Endothelial cell of umbilical vein (primary cell): ENCODE measurements around the gene OGDH.

Source experiments
- EZH2 ChIP-seq: IDR thresholded peaks from 2 replicates; pipeline ENCODE4 v1.6.1; 2012; ENCODE audit warnings: borderline replicate concordance, low read depth, mild to moderate bottlenecking, moderate library complexity, low read length, inconsistent platforms; ENCODE audit not compliant: severe bottlenecking
- MYC ChIP-seq: IDR thresholded peaks from one replicate; pipeline ENCODE4 v1.6.1; 2011; ENCODE audit warnings: mild to moderate bottlenecking, low read depth, low read length
- POLR2A ChIP-seq: IDR thresholded peaks from 2 replicates; pipeline ENCODE4 v1.6.1; 2012; ENCODE audit warnings: low read depth, mild to moderate bottlenecking, control low read depth, low read length
- POLR2AphosphoS5 ChIP-seq: IDR thresholded peaks from 2 replicates; pipeline ENCODE4 v1.6.1; 2012; ENCODE audit warnings: low read depth, mild to moderate bottlenecking, control low read depth, low read length, moderate library complexity; ENCODE audit not compliant: insufficient read depth
- TF ChIP-seq, protein P1 (sequence below), 2 donors: IDR thresholded peaks; 1 replicate in 1 of 2; 2 replicates in 1 of 2; pipeline ENCODE4 v1.5.1; 2011; ENCODE audit warnings: low read length in 2 of 2, mild to moderate bottlenecking in 2 of 2, moderate library complexity in 2 of 2, control low read depth in 1 of 2, inconsistent platforms in 1 of 2, low read depth in 1 of 2; ENCODE audit not compliant: insufficient read depth in 1 of 2; ENCODE audit errors: extremely low read depth in 1 of 2
- TF ChIP-seq, protein P2 (sequence below): IDR thresholded peaks from 2 replicates; pipeline ENCODE4 v1.6.1; 2011; ENCODE audit not compliant: insufficient read depth, insufficient read length

DNA sequence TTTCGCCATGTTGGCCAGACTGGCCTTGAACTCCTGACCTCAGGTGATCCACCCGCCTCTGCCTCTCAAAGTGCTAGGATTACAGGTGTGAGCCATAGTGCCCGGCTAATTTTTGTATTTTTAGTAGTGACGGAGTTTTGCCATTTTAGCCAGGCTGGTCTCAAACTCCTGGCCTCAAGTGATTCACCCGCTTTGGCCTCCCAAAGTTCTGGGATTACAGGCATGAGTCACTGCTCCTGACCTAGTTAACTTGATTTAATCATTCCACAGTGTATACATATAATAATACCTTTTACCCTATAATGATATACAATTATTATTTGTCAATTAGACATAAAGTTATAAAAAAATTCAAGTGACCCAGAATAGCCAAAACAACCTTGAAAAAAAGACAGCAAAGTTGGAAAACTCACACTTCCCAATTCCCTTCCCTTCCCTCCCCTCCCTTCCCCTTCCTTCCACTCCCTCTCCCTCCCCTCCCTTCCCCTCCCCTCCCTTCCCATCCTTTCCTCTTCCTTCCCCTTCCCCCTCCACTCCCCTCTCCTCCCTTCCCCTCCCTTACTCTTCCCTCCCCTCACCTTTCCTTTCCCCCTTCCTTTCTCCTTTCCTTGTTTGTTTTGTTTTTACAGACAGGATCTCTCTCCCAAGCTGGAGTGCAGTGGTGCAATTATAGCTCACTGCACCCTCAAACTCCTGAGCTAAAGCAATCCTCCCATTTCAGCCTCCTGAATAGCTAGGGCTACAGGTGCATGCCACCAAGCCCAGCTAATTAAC lies 127.5 kb downstream of the OGDH start:
- TF ChIP-seq, protein P1, sequence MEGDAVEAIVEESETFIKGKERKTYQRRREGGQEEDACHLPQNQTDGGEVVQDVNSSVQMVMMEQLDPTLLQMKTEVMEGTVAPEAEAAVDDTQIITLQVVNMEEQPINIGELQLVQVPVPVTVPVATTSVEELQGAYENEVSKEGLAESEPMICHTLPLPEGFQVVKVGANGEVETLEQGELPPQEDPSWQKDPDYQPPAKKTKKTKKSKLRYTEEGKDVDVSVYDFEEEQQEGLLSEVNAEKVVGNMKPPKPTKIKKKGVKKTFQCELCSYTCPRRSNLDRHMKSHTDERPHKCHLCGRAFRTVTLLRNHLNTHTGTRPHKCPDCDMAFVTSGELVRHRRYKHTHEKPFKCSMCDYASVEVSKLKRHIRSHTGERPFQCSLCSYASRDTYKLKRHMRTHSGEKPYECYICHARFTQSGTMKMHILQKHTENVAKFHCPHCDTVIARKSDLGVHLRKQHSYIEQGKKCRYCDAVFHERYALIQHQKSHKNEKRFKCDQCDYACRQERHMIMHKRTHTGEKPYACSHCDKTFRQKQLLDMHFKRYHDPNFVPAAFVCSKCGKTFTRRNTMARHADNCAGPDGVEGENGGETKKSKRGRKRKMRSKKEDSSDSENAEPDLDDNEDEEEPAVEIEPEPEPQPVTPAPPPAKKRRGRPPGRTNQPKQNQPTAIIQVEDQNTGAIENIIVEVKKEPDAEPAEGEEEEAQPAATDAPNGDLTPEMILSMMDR (IDR thresholded peaks at IDR 0.05; ENCODE audit: extremely low read depth in 1 of 2, insufficient read depth in 1 of 2, low read depth in 1 of 2, low read length in 2 of 2): no peak
- TF ChIP-seq POLR2A (no peak), POLR2AphosphoS5 (no peak), EZH2 (no peak), MYC (no peak)
- TF ChIP-seq, protein P2, sequence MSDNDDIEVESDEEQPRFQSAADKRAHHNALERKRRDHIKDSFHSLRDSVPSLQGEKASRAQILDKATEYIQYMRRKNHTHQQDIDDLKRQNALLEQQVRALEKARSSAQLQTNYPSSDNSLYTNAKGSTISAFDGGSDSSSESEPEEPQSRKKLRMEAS: no peak
